A673 (cell line): ENCODE measurements around the gene PTK6. TPM values are rescaled to one million over a fixed set of nuclear protein-coding genes. Genes with fewer than 3 reads are reported as not detected.

Source experiments
- BruUV-seq: library from RNA; stranded (reverse); fragments of 400-500 nt; replicated peaks from 2 replicates; lab custom pipeline; 2021; lab: Mats Ljungman, UMichigan
- CTCF ChIA-PET: fragments of 300-600 bp; sonication (Branson Sonifier 250); formaldehyde crosslinking; loops from one replicate; lab custom pipeline; 2022; ENCODE audit warnings: antibody characterized with exemption; lab: Charles Lee
- POLR2A ChIA-PET: fragments of 300-600 bp; sonication (Branson Sonifier 250); formaldehyde crosslinking; loops from one replicate; lab custom pipeline; 2022; ENCODE audit warnings: antibody characterized with exemption; ENCODE audit not compliant: low non-redundant PET; lab: Charles Lee
- DNase-seq: peaks from one replicate; pipeline ENCODE4 v3.0.0-alpha.2; 2015; ENCODE audit warnings: low spot score
- H3K27ac ChIP-seq: fragments of 200-600 bp; sonication (generic); 2 replicates; pipeline ENCODE4 v1.5.1; 2016; ENCODE audit warnings: mixed run types, low read depth, mild to moderate bottlenecking, mixed read lengths, antibody characterized with exemption, low read length; ENCODE audit not compliant: poor library complexity, severe bottlenecking
- H3K27me3 ChIP-seq: fragments of 200-600 bp; sonication (generic); replicated peaks from 2 replicates; pipeline ENCODE4 v1.6.1; 2017; ENCODE audit warnings: mixed run types, low read depth, mild to moderate bottlenecking, mixed read lengths, antibody characterized with exemption, low read length; ENCODE audit not compliant: insufficient read depth, poor library complexity
- H3K36me3 ChIP-seq: fragments of 200-600 bp; sonication (generic); 2 replicates; pipeline ENCODE4 v1.6.1; 2016; ENCODE audit warnings: mixed run types, mild to moderate bottlenecking, mixed read lengths, antibody characterized with exemption, low read length; ENCODE audit not compliant: insufficient read depth, poor library complexity, severe bottlenecking
- H3K4me1 ChIP-seq: fragments of 200-600 bp; sonication (generic); 2 replicates; pipeline ENCODE4 v1.6.1; 2017; ENCODE audit warnings: mixed run types, mild to moderate bottlenecking, mixed read lengths, antibody characterized with exemption, low read length; ENCODE audit not compliant: insufficient read depth, poor library complexity, severe bottlenecking
- H3K4me3 ChIP-seq: fragments of 200-600 bp; sonication (generic); 2 replicates; pipeline ENCODE4 v1.5.1; 2016; ENCODE audit warnings: low read depth, mixed run types, mild to moderate bottlenecking, mixed read lengths, low read length; ENCODE audit not compliant: poor library complexity, severe bottlenecking
- H3K9me3 ChIP-seq: fragments of 200-600 bp; sonication (generic); 2 replicates; pipeline ENCODE4 v1.6.1; 2016; ENCODE audit warnings: mixed run types, low read depth, mild to moderate bottlenecking, mixed read lengths, antibody characterized with exemption, low read length; ENCODE audit not compliant: poor library complexity, severe bottlenecking
- EZH2 ChIP-seq: fragments of 200-600 bp; sonication (generic); IDR thresholded peaks from 2 replicates; pipeline ENCODE4 v1.6.1; 2017; ENCODE audit warnings: borderline replicate concordance, low read depth, mild to moderate bottlenecking, mixed read lengths, antibody characterized with exemption, low read length; ENCODE audit not compliant: poor library complexity, severe bottlenecking
- intact Hi-C: fragments of 100-400 bp; cut with micrococcal nuclease; formaldehyde crosslinking; loops from one replicate; pipeline ENCODE4 v1.10.0; 2022; ENCODE audit not compliant: unreplicated experiment
- total RNA-seq: library from RNA; stranded (reverse); gene quantifications from 2 replicates; pipeline ENCODE4 v1.2.3, GENCODE V29; 2021
- TF ChIP-seq, protein P1 (sequence below): fragments of 300-800, 200-600 bp; sonication (generic); conservative IDR thresholded peaks from 2 replicates; pipeline ENCODE4 v1.5.1; 2017; ENCODE audit warnings: low read depth, mild to moderate bottlenecking, antibody characterized with exemption, low read length, moderate library complexity, mixed read lengths

PTK6 gene
- total RNA-seq, 1 experiment from 2014 or later: not detected

- Histone ChIP-seq H3K4me3 (no peak overlapping the region), H3K36me3 (no peaks in the 10 kb centered on the region), H3K27me3 (peaks cover 13% of the 10 kb centered on the region), H3K9me3 (no peaks in the 10 kb centered on the region), H3K4me1 (no peaks in the 10 kb centered on the region), H3K27ac (no peak overlapping the region)
- BruUV-seq: no TSS peak
- TF ChIP-seq, protein P1, sequence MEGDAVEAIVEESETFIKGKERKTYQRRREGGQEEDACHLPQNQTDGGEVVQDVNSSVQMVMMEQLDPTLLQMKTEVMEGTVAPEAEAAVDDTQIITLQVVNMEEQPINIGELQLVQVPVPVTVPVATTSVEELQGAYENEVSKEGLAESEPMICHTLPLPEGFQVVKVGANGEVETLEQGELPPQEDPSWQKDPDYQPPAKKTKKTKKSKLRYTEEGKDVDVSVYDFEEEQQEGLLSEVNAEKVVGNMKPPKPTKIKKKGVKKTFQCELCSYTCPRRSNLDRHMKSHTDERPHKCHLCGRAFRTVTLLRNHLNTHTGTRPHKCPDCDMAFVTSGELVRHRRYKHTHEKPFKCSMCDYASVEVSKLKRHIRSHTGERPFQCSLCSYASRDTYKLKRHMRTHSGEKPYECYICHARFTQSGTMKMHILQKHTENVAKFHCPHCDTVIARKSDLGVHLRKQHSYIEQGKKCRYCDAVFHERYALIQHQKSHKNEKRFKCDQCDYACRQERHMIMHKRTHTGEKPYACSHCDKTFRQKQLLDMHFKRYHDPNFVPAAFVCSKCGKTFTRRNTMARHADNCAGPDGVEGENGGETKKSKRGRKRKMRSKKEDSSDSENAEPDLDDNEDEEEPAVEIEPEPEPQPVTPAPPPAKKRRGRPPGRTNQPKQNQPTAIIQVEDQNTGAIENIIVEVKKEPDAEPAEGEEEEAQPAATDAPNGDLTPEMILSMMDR: no peak
- no peak for TF ChIP-seq EZH2
- ChIA-PET CTCF (no interaction called here), POLR2A (no interaction called here)
- intact Hi-C loops: no loop called here
- DNase-seq: no peak
Observed at GRCh38 chr20:63493563-63494020, 43.6 kb downstream of the PTK6 start.

- Histone ChIP-seq H3K27ac (no peak overlapping the region), H3K9me3 (no peaks in the 10 kb centered on the region), H3K4me3 (no peak overlapping the region), H3K27me3 (peaks cover 10% of the 10 kb centered on the region), H3K4me1 (no peaks in the 10 kb centered on the region), H3K36me3 (no peaks in the 10 kb centered on the region)
- no TSS peak for BruUV-seq
- ChIA-PET CTCF (no interaction called here), POLR2A (no interaction called here)
- TF ChIP-seq, protein P1: no peak
- TF ChIP-seq EZH2: no peak
- intact Hi-C loops: no loop called here
- no peak for DNase-seq
Observed at GRCh38 chr20:63492982-63493381, 44.2 kb downstream of the PTK6 start.

GRCh38 chr20:63492518-63492917 is 44.7 kb downstream of the PTK6 start:
- ChIA-PET POLR2A (no interaction called here), CTCF (no interaction called here)
- no peak for DNase-seq
- Histone ChIP-seq H3K36me3 (no peaks in the 10 kb centered on the region), H3K9me3 (no peaks in the 10 kb centered on the region), H3K4me3 (no peak overlapping the region), H3K4me1 (no peaks in the 10 kb centered on the region), H3K27ac (no peak overlapping the region), H3K27me3 (peaks cover 14% of the 10 kb centered on the region)
- intact Hi-C loops: no loop called here
- TF ChIP-seq EZH2: no peak
- TF ChIP-seq, protein P1: no peak
- no TSS peak for BruUV-seq
